K562 (cell line): ENCODE data around the gene LRRC25. TPM values are rescaled to one million over a fixed set of nuclear protein-coding genes. Genes with fewer than 3 reads are reported as not detected.

Experiments
- ARID3A ChIP-seq: IDR thresholded peaks from 2 replicates; pipeline ENCODE4 v1.6.1; 2012; ENCODE audit warnings: low read depth, low read length, improper control_type of control experiment, borderline replicate concordance
- ATF1 ChIP-seq, 2 experiments: fragments of 450-650 bp in 1 of 2; IDR thresholded peaks; 2 replicates each; pipeline ENCODE4 v1.6.1; 2016; ENCODE audit warnings: missing compliant biosample characterization in 1 of 2, missing genetic modification characterization in 1 of 2
- DPF2 ChIP-seq: fragments of 450-650 bp; IDR thresholded peaks from 2 replicates; pipeline ENCODE4 v1.6.1; 2016
- GTF2A2 ChIP-seq: IDR thresholded peaks from 2 replicates; pipeline ENCODE4 v1.6.1; 2016; ENCODE audit warnings: mild to moderate bottlenecking, missing genetic modification characterization, missing compliant biosample characterization
- KHSRP ChIP-seq: fragments of 450-650 bp; IDR thresholded peaks from 2 replicates; pipeline ENCODE4 v1.6.1; 2017
- KLF1 ChIP-seq: fragments of 450-650 bp; IDR thresholded peaks from 2 replicates; pipeline ENCODE4 v1.6.1; 2016; ENCODE audit warnings: missing genetic modification characterization, missing compliant biosample characterization
- PYGO2 ChIP-seq: fragments of 450-650 bp; IDR thresholded peaks from 2 replicates; pipeline ENCODE4 v1.6.1; 2016; ENCODE audit warnings: mild to moderate bottlenecking, missing genetic modification characterization, moderate library complexity, missing compliant biosample characterization
- STAG1 ChIP-seq: sonication (generic); formaldehyde crosslinking; IDR thresholded peaks from 2 replicates; pipeline ENCODE4 v1.5.0; 2020; ENCODE audit warnings: missing genetic modification reagents, borderline replicate concordance
- U2AF2 ChIP-seq: fragments of 200-400 bp; formaldehyde crosslinking; optimal IDR thresholded peaks from 2 replicates; pipeline ENCODE3; 2017; ENCODE audit warnings: low read depth, mild to moderate bottlenecking, low read length
- ZFP36 ChIP-seq: fragments of 150-350 bp; IDR thresholded peaks from 2 replicates; pipeline ENCODE4 v1.6.1; 2018; ENCODE audit warnings: low read length, low read depth; ENCODE audit not compliant: partially characterized antibody
- polyA plus RNA-seq, 8 experiments: library from polyadenylated mRNA; depleted of rRNA in 4 of 8; stranded (reverse) in 5 of 8; unstranded in 3 of 8; fragments of >200 nt; fragmentation: Nextera tagmentation in 2 of 8; fragmentation: Illumina TruSeq in 1 of 8; extraction: Ambion mirVana in 2 of 8; extraction: Trizol in 1 of 8; gene quantifications; 2 replicates each; pipeline versions ENCODE4 v1.2.1 to v1.2.3, GENCODE V29; 2011 to 2014; ENCODE audit warnings: inconsistent platforms in 1 of 8, missing spikeins in 1 of 8
- total RNA-seq, 7 experiments: library from RNA; depleted of rRNA in 6 of 7; stranded (reverse); fragments of >200 nt in 6 of 7; fragmentation: Illumina TruSeq in 2 of 7; extraction: Trizol in 2 of 7; gene quantifications; 2 replicates each; pipeline versions ENCODE4 v1.2.1 to v1.2.3, GENCODE V29; 2011 to 2021; ENCODE audit warnings: low replicate concordance in 1 of 7
- TF ChIP-seq, protein P1 (sequence below): fragments of 450-650 bp; formaldehyde crosslinking; IDR thresholded peaks from 2 replicates; pipeline ENCODE4 v1.4.0; 2022; ENCODE audit warnings: missing genetic modification characterization
- TF ChIP-seq, protein P2 (sequence below): fragments of 450-650 bp; IDR thresholded peaks from 2 replicates; pipeline ENCODE4 v1.6.1; 2017; ENCODE audit warnings: antibody characterized with exemption, mild to moderate bottlenecking
- TF ChIP-seq, protein P3 (sequence below): sonication (generic); formaldehyde crosslinking; IDR thresholded peaks from 2 replicates; pipeline ENCODE4 v1.4.0; 2020; ENCODE audit warnings: mild to moderate bottlenecking, missing genetic modification reagents
- TF ChIP-seq, protein P4 (sequence below): fragments of 250-450 bp; sonication (Bioruptor Pico); IDR thresholded peaks from 2 replicates; pipeline ENCODE4 v1.5.0; 2020; ENCODE audit warnings: mild to moderate bottlenecking, borderline replicate concordance

Gene LRRC25
- total and polyA plus RNA-seq, 9 of the 15 experiments (the other 6 are each of a cell fraction or from before 2014, with no cell fraction given) = 0.07 to 0.36 (median 0.10) TPM; not detected in 3

DNA sequence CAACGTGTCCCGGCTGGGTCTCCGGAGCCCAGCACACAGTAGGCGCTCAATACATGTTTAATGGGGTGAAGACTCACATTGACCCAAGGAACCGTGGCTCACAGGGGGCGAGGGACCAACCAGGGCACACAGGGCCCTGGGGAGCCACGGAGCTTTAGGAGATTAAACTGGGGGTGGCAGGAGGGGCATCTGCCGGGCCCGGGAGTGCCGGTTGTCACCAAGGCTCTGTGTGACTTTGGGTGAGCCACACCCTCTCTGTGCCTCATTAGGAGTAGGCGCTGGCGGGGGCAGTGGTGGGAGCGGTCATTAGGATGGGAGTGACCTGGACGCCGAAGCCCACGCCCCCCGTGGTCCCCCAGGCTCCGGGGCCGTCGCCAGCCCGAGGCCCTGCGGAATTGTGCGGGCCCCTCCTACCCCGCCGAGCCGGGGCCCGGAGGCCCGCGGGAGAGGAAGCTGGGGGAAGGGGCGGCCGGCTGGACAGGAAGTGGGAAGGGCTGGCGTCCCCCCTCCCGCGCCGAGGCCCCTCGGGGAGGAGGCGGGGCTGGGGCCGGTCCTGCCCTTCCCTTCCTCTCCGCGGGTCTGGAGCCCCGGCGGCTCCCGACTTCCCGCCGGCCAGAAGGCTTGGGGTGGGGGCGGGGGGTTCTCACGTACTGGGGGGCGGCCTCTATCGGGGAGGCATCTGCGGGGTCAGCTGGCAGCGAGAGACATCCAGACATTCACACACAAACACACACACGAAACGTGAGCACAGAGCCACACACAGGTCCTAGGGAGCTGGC, 20.0 kb upstream of the LRRC25 start (continued):
- TF ChIP-seq, protein P1, sequence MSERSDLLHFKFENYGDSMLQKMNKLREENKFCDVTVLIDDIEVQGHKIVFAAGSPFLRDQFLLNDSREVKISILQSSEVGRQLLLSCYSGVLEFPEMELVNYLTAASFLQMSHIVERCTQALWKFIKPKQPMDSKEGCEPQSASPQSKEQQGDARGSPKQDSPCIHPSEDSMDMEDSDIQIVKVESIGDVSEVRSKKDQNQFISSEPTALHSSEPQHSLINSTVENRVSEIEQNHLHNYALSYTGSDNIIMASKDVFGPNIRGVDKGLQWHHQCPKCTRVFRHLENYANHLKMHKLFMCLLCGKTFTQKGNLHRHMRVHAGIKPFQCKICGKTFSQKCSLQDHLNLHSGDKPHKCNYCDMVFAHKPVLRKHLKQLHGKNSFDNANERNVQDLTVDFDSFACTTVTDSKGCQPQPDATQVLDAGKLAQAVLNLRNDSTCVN (CRISPR knock-in tag) = no peak
- TF ChIP-seq KLF1 (tag) (0 out of 2 replicates have a peak, but pooled peaks have one; percentile 50), ATF1 (CRISPR knock-in tag; IDR thresholded peaks at IDR 0.05) (no peak), ATF1 (tag; IDR thresholded peaks at IDR 0.05) (no peak), GTF2A2 (tag) (no peak), KHSRP (no peak), ZFP36 (peak; percentile 94), STAG1 (CRISPR knock-in tag) (no peak), ARID3A (no peak), DPF2 (no peak), PYGO2 (tag) (no peak), U2AF2 (no peak)
- TF ChIP-seq, protein P2, sequence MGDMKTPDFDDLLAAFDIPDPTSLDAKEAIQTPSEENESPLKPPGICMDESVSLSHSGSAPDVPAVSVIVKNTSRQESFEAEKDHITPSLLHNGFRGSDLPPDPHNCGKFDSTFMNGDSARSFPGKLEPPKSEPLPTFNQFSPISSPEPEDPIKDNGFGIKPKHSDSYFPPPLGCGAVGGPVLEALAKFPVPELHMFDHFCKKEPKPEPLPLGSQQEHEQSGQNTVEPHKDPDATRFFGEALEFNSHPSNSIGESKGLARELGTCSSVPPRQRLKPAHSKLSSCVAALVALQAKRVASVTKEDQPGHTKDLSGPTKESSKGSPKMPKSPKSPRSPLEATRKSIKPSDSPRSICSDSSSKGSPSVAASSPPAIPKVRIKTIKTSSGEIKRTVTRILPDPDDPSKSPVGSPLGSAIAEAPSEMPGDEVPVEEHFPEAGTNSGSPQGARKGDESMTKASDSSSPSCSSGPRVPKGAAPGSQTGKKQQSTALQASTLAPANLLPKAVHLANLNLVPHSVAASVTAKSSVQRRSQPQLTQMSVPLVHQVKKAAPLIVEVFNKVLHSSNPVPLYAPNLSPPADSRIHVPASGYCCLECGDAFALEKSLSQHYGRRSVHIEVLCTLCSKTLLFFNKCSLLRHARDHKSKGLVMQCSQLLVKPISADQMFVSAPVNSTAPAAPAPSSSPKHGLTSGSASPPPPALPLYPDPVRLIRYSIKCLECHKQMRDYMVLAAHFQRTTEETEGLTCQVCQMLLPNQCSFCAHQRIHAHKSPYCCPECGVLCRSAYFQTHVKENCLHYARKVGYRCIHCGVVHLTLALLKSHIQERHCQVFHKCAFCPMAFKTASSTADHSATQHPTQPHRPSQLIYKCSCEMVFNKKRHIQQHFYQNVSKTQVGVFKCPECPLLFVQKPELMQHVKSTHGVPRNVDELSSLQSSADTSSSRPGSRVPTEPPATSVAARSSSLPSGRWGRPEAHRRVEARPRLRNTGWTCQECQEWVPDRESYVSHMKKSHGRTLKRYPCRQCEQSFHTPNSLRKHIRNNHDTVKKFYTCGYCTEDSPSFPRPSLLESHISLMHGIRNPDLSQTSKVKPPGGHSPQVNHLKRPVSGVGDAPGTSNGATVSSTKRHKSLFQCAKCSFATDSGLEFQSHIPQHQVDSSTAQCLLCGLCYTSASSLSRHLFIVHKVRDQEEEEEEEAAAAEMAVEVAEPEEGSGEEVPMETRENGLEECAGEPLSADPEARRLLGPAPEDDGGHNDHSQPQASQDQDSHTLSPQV = peak; percentile 37
- TF ChIP-seq, protein P3, sequence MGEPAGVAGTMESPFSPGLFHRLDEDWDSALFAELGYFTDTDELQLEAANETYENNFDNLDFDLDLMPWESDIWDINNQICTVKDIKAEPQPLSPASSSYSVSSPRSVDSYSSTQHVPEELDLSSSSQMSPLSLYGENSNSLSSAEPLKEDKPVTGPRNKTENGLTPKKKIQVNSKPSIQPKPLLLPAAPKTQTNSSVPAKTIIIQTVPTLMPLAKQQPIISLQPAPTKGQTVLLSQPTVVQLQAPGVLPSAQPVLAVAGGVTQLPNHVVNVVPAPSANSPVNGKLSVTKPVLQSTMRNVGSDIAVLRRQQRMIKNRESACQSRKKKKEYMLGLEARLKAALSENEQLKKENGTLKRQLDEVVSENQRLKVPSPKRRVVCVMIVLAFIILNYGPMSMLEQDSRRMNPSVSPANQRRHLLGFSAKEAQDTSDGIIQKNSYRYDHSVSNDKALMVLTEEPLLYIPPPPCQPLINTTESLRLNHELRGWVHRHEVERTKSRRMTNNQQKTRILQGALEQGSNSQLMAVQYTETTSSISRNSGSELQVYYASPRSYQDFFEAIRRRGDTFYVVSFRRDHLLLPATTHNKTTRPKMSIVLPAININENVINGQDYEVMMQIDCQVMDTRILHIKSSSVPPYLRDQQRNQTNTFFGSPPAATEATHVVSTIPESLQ (CRISPR knock-in tag) = no peak
- TF ChIP-seq, protein P4, sequence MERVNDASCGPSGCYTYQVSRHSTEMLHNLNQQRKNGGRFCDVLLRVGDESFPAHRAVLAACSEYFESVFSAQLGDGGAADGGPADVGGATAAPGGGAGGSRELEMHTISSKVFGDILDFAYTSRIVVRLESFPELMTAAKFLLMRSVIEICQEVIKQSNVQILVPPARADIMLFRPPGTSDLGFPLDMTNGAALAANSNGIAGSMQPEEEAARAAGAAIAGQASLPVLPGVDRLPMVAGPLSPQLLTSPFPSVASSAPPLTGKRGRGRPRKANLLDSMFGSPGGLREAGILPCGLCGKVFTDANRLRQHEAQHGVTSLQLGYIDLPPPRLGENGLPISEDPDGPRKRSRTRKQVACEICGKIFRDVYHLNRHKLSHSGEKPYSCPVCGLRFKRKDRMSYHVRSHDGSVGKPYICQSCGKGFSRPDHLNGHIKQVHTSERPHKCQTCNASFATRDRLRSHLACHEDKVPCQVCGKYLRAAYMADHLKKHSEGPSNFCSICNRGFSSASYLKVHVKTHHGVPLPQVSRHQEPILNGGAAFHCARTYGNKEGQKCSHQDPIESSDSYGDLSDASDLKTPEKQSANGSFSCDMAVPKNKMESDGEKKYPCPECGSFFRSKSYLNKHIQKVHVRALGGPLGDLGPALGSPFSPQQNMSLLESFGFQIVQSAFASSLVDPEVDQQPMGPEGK (CRISPR knock-in tag) = no peak
